Left forelimb (tissue), 1 donor: ENCODE measurements around the gene CCKAR.
"Not testable (repeated sequence)": the region's sequence is repeated elsewhere in the genome, so short reads cannot be mapped to it uniquely, and the experiment has no call there.

Experiments
- DNase-seq: peaks from one replicate; pipeline ENCODE4 v3.0.0-alpha.2; 2018; ENCODE audit warnings: low spot score

Gene CCKAR

GRCh38 chr4:26490111-26490959 lies at the start of gene CCKAR:
TSS of gene CCKAR (minus strand) at chr4:26490484. CDS start at chr4:26490267, 217 bp downstream.
- DNase-seq = no peak

DNA sequence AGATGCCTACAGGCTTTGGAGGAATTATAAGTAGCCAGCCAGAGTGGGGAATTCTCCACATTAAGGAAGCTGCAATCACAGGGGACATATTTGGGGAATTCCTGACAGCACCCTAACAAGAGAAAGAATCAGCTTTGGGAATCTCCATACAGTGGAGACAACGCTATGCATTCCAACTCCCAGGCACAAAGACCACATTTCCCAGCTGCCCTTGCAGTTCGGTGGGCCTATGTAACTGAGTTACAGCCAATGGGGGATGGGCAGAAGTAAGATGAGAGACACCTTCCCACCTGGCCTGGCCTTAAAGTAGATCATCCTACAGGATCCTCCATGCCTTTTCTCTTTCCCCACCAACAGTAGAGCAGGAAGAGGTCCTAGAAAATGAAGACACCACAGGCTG lies 43.4 kb upstream of the CCKAR start:
- DNase-seq = no peak

GRCh38 chr4:26531491-26532116 lies 41.3 kb upstream of the CCKAR start:
- DNase-seq = no peak

GRCh38 chr4:26530099-26530498 lies 39.8 kb upstream of the CCKAR start:
- no peak for DNase-seq

DNA sequence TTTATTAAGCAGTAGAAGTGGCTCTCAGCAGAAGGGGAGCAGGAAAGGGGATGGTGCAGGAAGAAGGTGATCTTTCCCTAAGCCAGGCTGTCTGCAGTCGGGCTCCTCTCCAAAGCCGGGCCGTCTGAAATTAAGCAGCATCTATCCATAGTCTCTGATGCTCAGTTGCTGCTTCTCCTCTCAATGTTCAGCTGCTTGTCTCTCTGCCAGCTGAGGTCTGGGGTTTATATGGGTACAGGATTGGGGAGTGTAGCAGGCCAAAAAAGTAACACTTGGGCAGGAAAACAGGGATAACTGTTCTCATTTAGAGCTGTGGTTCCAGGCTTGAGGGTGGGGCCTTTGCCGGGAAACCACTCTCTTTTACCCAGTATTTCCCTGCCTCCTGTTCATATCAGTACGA lies 39.2 kb upstream of the CCKAR start:
- no peak for DNase-seq

- no peak for DNase-seq
Measured at GRCh38 chr4:26525771-26526150, 35.5 kb upstream of the CCKAR start.

DNA sequence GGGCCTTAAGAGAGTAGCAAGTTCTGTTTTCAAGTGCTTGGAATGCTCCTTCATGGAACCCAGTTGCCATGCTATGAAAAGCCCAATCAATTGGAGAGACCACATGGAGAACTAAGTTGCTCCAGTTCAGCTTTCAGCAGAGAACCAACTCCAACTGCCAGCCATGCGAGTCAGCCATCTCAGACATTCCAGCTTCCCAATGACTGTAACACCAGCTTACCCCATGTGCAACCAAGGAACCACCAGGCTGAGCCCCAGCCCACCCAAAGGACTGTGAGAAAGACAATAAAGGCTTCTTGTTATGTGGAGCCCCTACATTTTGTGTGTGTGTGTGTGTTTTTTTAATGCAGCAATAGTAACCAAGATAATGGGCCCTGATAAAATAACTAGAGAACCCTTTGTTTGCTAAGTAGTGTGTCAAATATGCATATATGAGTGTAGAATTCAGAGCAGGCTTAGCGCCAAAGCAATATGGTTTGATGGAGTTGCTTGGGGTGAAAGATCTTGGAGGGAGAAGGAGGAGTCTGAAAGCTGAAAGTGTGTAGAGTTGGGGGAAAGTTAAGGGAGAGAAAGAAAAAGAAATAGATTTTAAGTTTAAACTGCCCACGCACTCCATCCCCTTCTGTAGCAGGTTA lies 35.0 kb upstream of the CCKAR start:
- no peak for DNase-seq

GRCh38 chr4:26524011-26524410 lies 33.7 kb upstream of the CCKAR start:
- DNase-seq = no peak

DNA sequence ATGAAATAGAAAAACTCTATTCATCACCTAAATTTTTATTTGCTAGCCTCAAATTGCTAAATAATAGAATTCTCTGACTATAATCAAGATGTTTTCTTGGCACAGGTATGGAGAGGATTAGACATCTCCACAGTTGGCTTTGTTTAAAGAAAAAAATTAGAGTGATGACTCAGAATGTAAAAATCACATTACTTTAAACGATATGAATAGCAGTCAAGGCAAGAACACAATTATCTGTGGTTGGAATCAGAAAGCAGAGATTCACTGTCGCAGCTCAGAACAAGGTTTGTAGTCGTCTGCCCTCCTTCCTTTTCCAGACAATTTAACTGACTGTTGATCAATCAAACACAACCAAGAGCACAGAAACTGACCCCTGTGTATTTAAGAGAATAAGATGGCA lies 32.2 kb upstream of the CCKAR start:
- DNase-seq = no peak

DNA sequence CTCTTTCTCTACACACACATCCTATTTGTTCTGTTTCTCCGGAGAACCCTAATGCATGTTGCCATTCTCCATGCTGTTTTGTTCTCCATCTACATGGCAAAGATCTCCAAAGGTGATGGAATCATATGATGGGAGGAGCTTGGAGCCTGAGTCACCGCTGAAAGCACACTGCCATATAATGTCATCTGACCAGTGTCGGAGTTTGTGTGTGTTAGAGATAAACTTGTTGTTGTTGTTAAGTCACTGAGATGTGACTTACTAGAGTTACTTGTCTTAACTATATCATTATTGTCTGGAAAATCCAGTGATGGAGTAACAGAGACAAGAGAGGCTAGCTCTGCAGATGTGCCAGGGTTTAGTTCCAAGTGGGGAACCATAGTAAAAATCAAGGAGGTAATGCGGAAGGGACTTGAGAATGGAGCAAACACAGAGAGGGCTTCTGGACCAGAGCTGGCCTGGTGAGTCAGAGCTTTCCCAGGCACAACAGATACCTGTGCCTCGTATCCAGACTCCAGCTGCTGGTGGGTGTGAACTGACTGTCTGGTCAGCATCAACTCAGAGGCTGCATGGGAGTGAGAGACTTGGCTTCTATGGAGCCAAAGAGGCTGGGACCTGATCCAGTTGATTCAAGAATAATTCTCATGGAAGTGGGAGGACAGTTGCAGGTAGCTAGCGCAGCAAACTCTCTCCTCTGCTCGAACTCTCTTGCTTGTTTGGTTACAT lies 30.6 kb upstream of the CCKAR start:
- DNase-seq = no peak

GRCh38 chr4:26515936-26516335 lies 25.7 kb upstream of the CCKAR start:
- DNase-seq = no peak

- DNase-seq = no peak
Measured at GRCh38 chr4:26510334-26510964, 20.2 kb upstream of the CCKAR start.

GRCh38 chr4:26509681-26510333 lies 19.5 kb upstream of the CCKAR start:
- no peak for DNase-seq

DNA sequence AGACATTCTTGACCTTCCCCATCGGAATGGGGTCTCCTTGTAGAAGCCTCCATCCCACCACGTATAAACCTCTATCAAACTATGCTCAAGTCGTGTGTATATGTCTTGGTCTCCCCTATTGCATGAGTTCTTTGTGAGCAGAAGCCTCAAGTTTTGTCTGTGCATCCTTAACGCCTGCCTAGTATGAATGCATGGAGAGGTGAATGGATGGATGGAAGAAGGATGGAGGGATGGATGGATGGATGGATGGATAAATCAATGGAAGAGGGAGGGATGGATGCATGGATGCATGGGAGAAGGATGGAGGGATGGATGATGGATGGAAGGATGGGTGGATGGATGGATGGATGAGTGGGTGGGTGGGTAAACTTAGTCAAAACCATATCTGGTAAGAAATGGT lies 17.0 kb upstream of the CCKAR start:
- no peak for DNase-seq

- no peak for DNase-seq
Measured at GRCh38 chr4:26503844-26504243, 13.6 kb upstream of the CCKAR start.

DNA sequence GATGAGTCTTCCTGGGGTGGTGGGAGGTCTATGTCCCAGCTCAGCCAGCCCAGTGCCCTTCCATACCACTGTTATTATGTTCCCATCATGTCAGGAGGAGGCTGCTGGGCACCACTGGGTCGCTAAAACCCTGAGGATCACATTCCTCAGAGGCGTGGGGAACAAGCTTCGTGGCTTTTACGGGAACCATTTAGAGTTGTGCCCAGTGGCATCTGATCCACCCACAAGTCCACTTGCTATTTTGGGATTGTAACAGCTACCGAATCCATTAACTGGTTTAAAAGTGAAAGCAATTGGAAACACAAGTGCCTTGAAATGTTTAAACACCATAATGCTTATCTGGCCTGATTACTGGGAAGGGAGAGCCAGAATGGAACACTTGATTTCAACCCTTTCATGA lies 13.1 kb upstream of the CCKAR start:
- DNase-seq = no peak

DNA sequence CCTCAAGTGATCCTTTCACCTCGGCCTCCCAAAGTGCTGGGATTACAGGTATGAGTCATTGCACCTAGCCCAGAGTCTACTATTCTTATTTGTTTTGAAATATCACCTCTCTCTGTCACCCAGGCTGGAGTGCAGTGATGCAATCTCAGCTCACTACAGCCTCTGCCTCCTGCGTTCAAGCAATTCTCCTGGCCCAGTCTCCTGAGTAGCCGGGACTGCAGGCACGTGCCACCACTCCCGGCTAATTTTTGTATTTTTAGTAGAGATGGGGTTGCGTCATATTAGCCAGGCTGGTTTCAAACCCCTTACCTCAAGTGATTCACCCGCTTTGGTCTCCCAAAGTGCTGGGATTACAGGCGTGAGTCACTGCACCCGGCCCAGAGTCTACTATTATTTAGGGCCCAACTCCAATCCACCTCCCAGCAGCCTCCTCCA lies 10.3 kb upstream of the CCKAR start:
- not testable (repeated sequence) for DNase-seq

- DNase-seq = no peak
Measured at GRCh38 chr4:26496207-26496783, 6.0 kb upstream of the CCKAR start.

DNA sequence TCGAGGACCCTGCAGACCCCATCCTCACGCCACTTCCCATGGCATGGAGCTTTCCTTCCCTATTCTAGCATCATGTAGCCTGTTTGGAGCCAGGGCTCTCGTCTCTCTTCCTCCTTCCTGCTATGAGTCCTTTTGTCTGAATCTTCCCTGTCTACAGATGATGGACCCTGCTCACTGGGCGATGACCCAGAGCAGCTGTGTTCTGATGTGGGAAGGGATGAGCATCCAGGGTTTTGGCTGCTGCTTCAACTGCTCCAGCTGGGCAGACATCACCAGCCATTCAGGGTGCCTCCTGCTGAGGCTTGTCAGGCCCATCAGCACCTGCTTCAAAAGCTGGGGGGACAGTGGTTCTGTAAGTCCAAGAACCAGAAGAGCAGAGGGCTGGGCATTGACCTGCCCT lies 3.2 kb upstream of the CCKAR start:
- DNase-seq = no peak

DNA sequence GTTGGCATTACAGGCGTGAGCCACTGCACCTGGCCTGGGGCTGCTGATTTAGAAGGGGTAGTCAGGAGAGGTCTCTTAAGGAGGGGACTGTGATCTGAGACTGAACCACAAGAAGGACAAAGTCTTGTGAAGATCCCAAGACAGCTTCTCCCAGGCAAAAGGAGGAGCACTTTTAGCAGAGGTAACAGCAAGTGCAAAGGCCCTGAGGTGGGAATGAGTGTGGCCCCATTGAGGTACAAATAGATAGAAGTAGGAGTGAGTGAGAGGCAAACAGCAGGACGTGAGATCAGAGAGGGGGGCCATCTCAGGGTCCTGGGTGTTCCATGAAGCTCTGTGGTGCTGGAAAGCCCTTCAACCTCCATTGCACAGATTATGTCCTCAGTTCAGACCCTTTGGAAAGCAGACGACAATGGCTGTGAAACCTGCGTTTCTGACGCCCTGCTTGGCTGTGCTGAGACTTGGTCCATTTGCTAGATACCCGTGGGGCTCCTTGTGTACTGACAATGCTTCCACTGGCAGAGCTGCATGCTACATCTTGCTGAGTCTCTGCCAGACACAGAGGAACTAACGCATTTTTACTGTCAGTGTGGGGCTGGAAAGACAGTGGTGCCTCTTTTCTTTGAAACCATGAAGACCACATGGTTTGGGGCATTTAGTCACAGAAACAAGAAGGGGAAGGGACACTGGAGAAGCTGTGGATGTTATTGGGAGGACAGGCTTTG lies 1.3 kb upstream of the CCKAR start:
- DNase-seq = no peak

DNA sequence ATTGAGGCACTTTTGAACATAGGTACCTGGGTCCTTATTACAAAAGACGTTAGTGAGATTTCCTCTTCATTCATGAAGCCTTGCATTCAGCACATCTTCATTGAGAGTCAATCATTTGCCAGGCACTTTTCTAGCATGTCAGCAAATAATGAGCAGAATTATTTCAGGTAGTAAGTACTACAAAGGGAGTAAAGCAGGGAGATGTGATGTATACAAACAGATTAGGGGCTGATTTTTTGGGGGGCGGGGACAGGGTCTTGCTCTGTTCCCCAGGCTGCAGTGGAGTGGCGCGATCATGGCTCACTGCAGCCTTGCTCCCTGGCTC lies 638 bp upstream of the CCKAR start:
- DNase-seq = no peak
